HEK293T (cell line): ENCODE data around the gene PARVA.

Experiments
- CTCF ChIA-PET: fragments of 350-600 bp; formaldehyde crosslinking; extraction: SDS; loops from one replicate; lab custom pipeline; 2021; ENCODE audit warnings: antibody characterized with exemption, inconsistent platforms; lab: Yijun Ruan, JAX
- POLR2A ChIA-PET: fragments of 350-600 bp; formaldehyde crosslinking; extraction: SDS; loops from one replicate; lab custom pipeline; 2020; ENCODE audit warnings: antibody characterized with exemption, inconsistent platforms; lab: Yijun Ruan, JAX
- DNase-seq: peaks from one replicate; pipeline ENCODE4 v3.0.0; 2012; ENCODE audit warnings: mixed read lengths; ENCODE audit errors: extremely low spot score
- ARNT ChIP-seq: fragments of 450-650 bp; IDR thresholded peaks from 2 replicates; pipeline ENCODE4 v1.6.1; 2017; ENCODE audit warnings: mild to moderate bottlenecking
- BHLHE40 ChIP-seq: fragments of 450-650 bp; IDR thresholded peaks from 2 replicates; pipeline ENCODE4 v1.6.1; 2016; ENCODE audit warnings: mild to moderate bottlenecking, moderate library complexity, borderline replicate concordance
- CTBP1 ChIP-seq: fragments of 450-650 bp; IDR thresholded peaks from 2 replicates; pipeline ENCODE4 v1.6.1; 2016; ENCODE audit warnings: borderline replicate concordance
- ELF4 ChIP-seq: fragments of 450-650 bp; IDR thresholded peaks from 2 replicates; pipeline ENCODE4 v1.6.1; 2017; ENCODE audit warnings: antibody characterized with exemption
- FOXA1 ChIP-seq: fragments of 450-650 bp; IDR thresholded peaks from 2 replicates; pipeline ENCODE4 v1.6.1; 2016; ENCODE audit warnings: mild to moderate bottlenecking
- FOXK2 ChIP-seq: fragments of 450-650 bp; IDR thresholded peaks from 2 replicates; pipeline ENCODE4 v1.6.1; 2016; ENCODE audit warnings: mild to moderate bottlenecking
- FOXM1 ChIP-seq: fragments of 450-650 bp; IDR thresholded peaks from 2 replicates; pipeline ENCODE4 v1.6.1; 2017; ENCODE audit warnings: mild to moderate bottlenecking, borderline replicate concordance
- HDGF ChIP-seq: fragments of 450-650 bp; IDR thresholded peaks from 2 replicates; pipeline ENCODE4 v1.6.1; 2017; ENCODE audit warnings: antibody characterized with exemption, borderline replicate concordance
- L3MBTL2 ChIP-seq: fragments of 450-650 bp; conservative IDR thresholded peaks from 2 replicates; pipeline ENCODE4 v1.6.1; 2016; ENCODE audit warnings: mild to moderate bottlenecking
- LEF1 ChIP-seq: fragments of 450-650 bp; IDR thresholded peaks from 2 replicates; pipeline ENCODE4 v1.6.1; 2017; ENCODE audit warnings: mild to moderate bottlenecking, borderline replicate concordance
- NFRKB ChIP-seq: fragments of 450-650 bp; IDR thresholded peaks from 2 replicates; pipeline ENCODE4 v1.6.1; 2016; ENCODE audit warnings: mild to moderate bottlenecking, moderate library complexity
- SP1 ChIP-seq: fragments of 450-650 bp; IDR thresholded peaks from 2 replicates; pipeline ENCODE4 v1.6.1; 2017
- SUZ12 ChIP-seq: fragments of 450-650 bp; IDR thresholded peaks from 2 replicates; pipeline ENCODE4 v1.6.1; 2016; ENCODE audit warnings: mild to moderate bottlenecking
- TARDBP ChIP-seq: fragments of 450-650 bp; IDR thresholded peaks from 2 replicates; pipeline ENCODE4 v1.6.1; 2016
- ZNF384 ChIP-seq: fragments of 450-650 bp; IDR thresholded peaks from 2 replicates; pipeline ENCODE4 v1.6.1; 2016
- TF ChIP-seq, protein P1 (sequence below): fragments of 450-650 bp; IDR thresholded peaks from 2 replicates; pipeline ENCODE4 v1.6.1; 2016

The PARVA gene, protein sequence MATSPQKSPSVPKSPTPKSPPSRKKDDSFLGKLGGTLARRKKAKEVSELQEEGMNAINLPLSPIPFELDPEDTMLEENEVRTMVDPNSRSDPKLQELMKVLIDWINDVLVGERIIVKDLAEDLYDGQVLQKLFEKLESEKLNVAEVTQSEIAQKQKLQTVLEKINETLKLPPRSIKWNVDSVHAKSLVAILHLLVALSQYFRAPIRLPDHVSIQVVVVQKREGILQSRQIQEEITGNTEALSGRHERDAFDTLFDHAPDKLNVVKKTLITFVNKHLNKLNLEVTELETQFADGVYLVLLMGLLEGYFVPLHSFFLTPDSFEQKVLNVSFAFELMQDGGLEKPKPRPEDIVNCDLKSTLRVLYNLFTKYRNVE

DNA sequence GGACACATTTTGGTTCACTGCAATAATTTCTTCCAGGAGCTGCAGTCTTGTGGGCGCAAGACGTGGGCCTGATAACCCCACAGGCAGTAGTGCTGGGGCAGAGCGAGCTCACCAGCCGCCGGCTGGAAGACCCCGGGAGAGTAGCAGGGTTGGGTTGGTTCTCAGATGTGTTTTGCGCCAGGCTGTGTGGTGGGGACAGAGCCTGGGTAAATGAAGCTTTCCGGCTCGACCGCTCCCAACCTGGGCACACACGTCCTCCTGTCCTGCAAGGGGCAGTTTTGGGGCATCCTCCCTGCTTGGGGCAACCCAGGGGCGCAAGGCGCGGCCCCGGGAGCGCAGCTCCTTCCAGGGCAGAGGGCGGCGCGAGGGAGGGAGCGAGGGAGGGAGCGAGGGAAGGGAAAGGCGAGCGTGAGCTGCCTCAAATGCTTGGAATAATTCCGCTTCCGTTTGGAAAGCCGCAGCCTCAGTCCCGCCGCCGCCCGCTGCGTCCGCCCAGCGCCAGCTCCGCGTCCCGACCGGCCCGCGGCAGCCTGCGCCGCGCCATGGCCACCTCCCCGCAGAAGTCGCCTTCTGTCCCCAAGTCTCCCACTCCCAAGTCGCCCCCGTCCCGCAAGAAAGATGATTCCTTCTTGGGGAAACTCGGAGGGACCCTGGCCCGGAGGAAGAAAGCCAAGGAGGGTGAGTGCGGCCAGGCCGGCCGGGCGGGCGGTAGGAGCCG lies at the start of gene PARVA:
Gene PARVA, plus strand, starts transcription at position 466 of the 718 bp plus-strand sequence. Its CDS starts 77 bp downstream, at position 543.
- POLR2A ChIA-PET: interaction anchor here (0.7 to 2.2 kb wide), 9 partner anchors 12 to 46 kb away, joined by 3 to 14 read pairs (median 6); no protein-coding TSS in a partner anchor
- TF ChIP-seq L3MBTL2 (peak; percentile 7; the same call in 1 of the 2 replicates), NFRKB (no peak)
- CTCF ChIA-PET: interaction anchor here (0.7 to 1.6 kb wide), 3 partner anchors 15 to 294 kb away, joined by 3 to 6 read pairs (median 6); no protein-coding TSS in a partner anchor
- peak; percentile 61 for DNase-seq

DNA sequence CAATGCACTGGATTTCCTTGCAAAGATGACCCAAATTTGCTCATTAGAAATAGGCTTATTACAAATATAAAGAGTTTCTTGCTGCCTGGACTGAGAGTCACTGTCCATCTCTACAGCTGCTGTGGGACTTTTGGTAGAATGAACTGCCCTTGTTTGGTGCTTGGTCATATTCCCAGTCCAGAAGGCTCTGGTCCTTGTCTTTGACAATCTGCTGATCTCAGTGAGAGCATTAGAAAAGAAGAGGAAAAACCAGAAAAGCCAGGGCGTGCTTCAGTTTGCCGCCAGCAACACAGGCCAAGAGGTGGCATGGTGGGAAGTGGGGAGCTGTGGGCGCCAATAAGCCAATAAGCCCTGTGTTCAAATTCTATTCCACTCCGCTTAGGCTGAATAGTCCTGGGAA lies 48.2 kb upstream of the PARVA start:
- TF ChIP-seq L3MBTL2 (no peak), SP1 (no peak), FOXM1 (no peak), FOXA1 (no peak), NFRKB (no peak), FOXK2 (no peak), ZNF384 (no peak), CTBP1 (no peak), TARDBP (no peak)
- no peak for DNase-seq
- ChIA-PET CTCF (no interaction called here), POLR2A (no interaction called here)

DNA sequence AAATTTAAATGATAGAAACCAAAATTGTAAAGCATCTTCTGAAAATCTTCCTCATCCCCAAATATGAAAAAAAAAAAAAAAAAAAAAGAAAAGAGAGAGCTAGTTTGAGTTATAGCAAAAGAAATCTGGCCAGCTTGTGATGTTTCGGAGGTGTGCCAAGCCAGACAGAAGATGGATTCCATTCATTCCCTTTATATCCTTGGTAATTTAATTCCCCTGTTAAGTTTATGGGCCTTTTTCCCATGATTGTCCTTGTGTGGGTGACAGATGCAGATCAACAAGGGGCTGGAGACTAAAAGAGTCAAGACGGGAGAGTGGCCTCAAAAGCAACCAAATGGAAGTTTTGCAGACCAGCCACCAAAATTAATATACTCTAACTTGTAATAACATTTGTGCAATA lies 47.6 kb upstream of the PARVA start:
- no peak for DNase-seq
- no peak for TF ChIP-seq L3MBTL2
- no peak for TF ChIP-seq FOXA1
- TF ChIP-seq, protein P1, sequence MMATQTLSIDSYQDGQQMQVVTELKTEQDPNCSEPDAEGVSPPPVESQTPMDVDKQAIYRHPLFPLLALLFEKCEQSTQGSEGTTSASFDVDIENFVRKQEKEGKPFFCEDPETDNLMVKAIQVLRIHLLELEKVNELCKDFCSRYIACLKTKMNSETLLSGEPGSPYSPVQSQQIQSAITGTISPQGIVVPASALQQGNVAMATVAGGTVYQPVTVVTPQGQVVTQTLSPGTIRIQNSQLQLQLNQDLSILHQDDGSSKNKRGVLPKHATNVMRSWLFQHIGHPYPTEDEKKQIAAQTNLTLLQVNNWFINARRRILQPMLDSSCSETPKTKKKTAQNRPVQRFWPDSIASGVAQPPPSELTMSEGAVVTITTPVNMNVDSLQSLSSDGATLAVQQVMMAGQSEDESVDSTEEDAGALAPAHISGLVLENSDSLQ: no peak
- no peak for TF ChIP-seq NFRKB
- TF ChIP-seq ELF4: no peak
- no peak for TF ChIP-seq SP1
- no peak for TF ChIP-seq TARDBP
- TF ChIP-seq ARNT: no peak
- TF ChIP-seq FOXM1: no peak
- TF ChIP-seq HDGF: no peak
- TF ChIP-seq FOXK2: no peak
- no peak for TF ChIP-seq SUZ12
- no peak for TF ChIP-seq CTBP1
- POLR2A ChIA-PET: no interaction called here
- CTCF ChIA-PET: interaction anchor here (0.6 to 2.1 kb wide), 7 partner anchors 39 to 581 kb away, joined by 3 to 11 read pairs (median 4); no protein-coding TSS in a partner anchor

DNA sequence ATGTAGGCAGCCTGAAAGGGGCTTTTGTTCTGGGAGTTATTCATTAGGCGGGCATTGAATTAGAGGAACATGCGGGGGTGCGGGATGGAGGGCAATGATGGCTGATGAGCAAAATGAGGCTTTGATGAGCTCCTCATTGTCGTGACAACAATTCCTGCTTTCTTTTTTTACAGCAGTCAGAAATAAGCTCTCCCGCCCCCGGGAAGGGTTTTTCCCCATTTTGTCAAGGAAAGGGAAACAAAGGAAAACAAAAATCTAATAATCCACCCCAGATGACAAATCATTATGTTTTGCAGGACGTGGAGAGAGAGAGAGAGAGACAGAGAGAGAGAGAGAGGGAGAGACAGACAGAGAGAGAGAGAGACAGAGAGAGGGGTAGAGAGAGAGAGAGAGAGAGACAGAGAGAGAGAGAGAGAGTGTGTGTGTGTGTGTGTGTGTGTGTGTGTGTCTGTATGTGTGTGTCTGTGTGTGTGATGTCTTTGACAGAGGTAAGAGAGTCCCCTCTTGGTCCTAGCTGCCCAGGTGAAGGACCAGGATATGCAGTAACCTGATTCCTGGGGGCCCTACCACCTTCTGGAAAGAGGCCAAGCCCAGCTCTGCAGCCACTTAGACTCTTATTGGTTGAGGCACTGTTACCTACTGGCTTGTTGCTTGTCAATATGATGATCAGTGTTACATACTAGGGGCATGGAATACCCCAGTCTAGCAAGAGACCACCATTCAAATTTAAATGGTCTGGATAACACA lies 46.7 kb upstream of the PARVA start:
- TF ChIP-seq TARDBP: no peak
- no peak for TF ChIP-seq FOXM1
- TF ChIP-seq LEF1: no peak
- TF ChIP-seq NFRKB: no peak
- TF ChIP-seq FOXA1: no peak
- TF ChIP-seq, protein P1: no peak
- TF ChIP-seq SP1: no peak
- no peak for TF ChIP-seq ZNF384
- TF ChIP-seq FOXK2: no peak
- no peak for TF ChIP-seq ARNT
- no peak for TF ChIP-seq ELF4
- TF ChIP-seq L3MBTL2: no peak
- no peak for TF ChIP-seq HDGF
- no peak for TF ChIP-seq BHLHE40
- TF ChIP-seq SUZ12: no peak
- TF ChIP-seq CTBP1: no peak
- POLR2A ChIA-PET: interaction anchor here (1.6 kb wide), 1 partner anchor 46 kb away, joined by 6 read pairs; the partner anchor contains the start of gene PARVA
- no peak for DNase-seq
- CTCF ChIA-PET: interaction anchor here (0.5 to 2.1 kb wide), 25 partner anchors 9 to 817 kb away, joined by 3 to 11 read pairs (median 3); partner anchors contain the start of gene PARVA

DNA sequence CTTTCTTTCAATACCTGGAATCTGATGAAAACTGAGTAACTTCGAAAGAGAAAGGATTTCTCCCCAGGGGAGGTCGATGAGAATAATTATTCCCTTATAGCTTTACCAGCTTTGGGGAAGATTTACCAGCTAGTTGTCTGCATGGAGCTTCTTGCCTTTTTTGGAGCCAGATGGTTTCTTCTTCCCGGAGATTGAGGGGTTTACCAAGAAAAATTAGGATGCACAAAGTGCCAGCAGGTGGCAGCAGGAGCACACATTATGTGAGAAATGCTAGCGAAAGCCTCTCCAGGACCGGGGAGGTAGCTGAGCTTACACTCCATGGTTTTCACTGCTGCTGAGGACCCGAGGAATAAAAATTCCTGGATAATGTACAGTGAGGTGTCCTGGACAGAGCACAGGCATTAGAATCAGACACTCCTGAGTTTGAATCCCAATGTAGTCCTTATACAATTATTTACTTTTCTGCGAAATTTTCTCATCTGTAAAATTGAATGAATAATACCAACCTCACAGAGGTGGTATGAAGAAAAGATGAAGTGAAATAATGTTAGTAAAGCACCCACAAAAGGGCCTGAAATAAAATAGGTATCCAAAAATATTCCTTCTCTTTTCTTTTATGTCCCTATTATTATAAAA lies 46.0 kb upstream of the PARVA start:
- POLR2A ChIA-PET: interaction anchor here (1.6 kb wide), 1 partner anchor 45 kb away, joined by 6 read pairs; the partner anchor contains the start of gene PARVA
- CTCF ChIA-PET: interaction anchor here (0.5 to 2.1 kb wide), 20 partner anchors 9 to 817 kb away, joined by 3 to 11 read pairs (median 4); partner anchors contain the start of gene PARVA
- no peak for TF ChIP-seq ZNF384
- TF ChIP-seq, protein P1: no peak
- TF ChIP-seq BHLHE40: no peak
- TF ChIP-seq FOXM1: no peak
- TF ChIP-seq TARDBP: no peak
- no peak for TF ChIP-seq FOXK2
- no peak for TF ChIP-seq SUZ12
- TF ChIP-seq L3MBTL2: no peak
- TF ChIP-seq ELF4: no peak
- TF ChIP-seq ARNT: no peak
- peak; percentile 73 for DNase-seq
